Measurements from ENCODE around the gene NLGN1.

GRCh38 chr3:173875790-173876189 is 478.2 kb downstream of the NLGN1 start:
- TF ChIP-seq TSHZ2 (CRISPR knock-in tag; IDR thresholded peaks at IDR 0.05) (no peak), ZC3H10 (CRISPR knock-in tag; IDR thresholded peaks at IDR 0.05) (no peak), OSR1 (CRISPR knock-in tag; IDR thresholded peaks at IDR 0.05) (no peak)

All from SK-N-SH treated with all-trans-retinoic acid at 6 μM for 48 hours (cell line).